Measurements from ENCODE around the gene GKN2.
A peak's percentile ranks its signal among the peaks of the same experiment; 100 is the strongest.

GKN2 gene

DNA sequence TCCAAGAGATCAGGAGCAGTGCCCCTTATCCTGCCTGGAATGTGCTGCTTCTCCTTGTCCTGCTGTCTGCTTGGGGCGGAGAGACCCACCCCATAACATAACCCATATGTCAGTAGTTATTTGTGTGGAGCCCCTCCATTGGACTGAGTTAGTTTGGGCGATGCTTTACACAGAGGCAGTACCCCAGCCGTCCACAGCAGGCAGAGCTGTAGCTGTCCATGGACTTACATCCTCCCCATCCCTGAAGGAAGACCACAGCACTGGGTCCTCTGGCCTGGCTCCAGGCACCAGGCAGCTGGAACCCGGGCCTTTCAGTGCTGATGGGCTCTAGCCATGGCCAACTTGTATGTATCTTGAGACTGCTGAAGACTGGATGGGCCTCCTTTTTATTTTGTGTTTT lies 20.3 kb downstream of the GKN2 start:
- Histone ChIP-seq H3K9me3 (no peaks in the 10 kb centered on the region), H3K36me3 (no peaks in the 10 kb centered on the region), H3K4me3 (ENCODE audit: low read depth in 1 of 2, low read length in 1 of 2) (no peak overlapping the region), H3K27ac (no peak overlapping the region), H3K4me1 (ENCODE audit: control insufficient read depth in 1 of 2, insufficient read depth in 1 of 2, low read depth in 1 of 2, low read length in 1 of 2) (peaks cover 0 to 5% of the 10 kb centered on the region in 2 experiments), H3K27me3 (no peaks in the 10 kb centered on the region)
- TF ChIP-seq, protein P1, sequence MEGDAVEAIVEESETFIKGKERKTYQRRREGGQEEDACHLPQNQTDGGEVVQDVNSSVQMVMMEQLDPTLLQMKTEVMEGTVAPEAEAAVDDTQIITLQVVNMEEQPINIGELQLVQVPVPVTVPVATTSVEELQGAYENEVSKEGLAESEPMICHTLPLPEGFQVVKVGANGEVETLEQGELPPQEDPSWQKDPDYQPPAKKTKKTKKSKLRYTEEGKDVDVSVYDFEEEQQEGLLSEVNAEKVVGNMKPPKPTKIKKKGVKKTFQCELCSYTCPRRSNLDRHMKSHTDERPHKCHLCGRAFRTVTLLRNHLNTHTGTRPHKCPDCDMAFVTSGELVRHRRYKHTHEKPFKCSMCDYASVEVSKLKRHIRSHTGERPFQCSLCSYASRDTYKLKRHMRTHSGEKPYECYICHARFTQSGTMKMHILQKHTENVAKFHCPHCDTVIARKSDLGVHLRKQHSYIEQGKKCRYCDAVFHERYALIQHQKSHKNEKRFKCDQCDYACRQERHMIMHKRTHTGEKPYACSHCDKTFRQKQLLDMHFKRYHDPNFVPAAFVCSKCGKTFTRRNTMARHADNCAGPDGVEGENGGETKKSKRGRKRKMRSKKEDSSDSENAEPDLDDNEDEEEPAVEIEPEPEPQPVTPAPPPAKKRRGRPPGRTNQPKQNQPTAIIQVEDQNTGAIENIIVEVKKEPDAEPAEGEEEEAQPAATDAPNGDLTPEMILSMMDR (IDR thresholded peaks at IDR 0.05): no peak

DNA sequence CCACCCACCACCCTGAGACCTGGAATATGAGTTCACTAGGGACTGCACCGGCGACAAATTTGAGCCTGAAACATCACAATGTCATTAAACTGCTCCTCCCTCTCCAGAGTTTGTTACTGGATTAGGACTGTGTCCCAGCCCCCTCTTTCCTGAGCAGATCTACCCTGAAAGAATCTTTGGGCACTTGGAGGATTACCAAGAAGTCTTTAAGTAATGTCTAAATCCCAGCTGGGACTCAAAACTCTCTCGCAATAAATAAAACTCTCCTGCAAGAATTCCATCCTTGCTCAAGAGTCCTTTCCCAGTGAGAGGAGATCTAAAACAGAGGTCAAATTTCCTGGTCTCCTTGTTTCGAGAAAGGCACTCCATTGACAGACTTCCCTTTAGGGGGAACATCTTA lies 20.9 kb downstream of the GKN2 start:
- H3K27me3 ChIP-seq: no peaks in the 10 kb centered on the region
- no peaks in the 10 kb centered on the region for H3K36me3 ChIP-seq
- H3K9me3 ChIP-seq: no peaks in the 10 kb centered on the region
- H3K27ac ChIP-seq: no peak overlapping the region
- no peak overlapping the region for H3K4me3 ChIP-seq (ENCODE audit: low read depth in 1 of 2, low read length in 1 of 2)
- TF ChIP-seq, protein P1 (IDR thresholded peaks at IDR 0.05): no peak
- H3K4me1 ChIP-seq (ENCODE audit: control insufficient read depth in 1 of 2, insufficient read depth in 1 of 2, low read depth in 1 of 2, low read length in 1 of 2): peaks cover 0 to 5% of the 10 kb centered on the region in 2 experiments

DNA sequence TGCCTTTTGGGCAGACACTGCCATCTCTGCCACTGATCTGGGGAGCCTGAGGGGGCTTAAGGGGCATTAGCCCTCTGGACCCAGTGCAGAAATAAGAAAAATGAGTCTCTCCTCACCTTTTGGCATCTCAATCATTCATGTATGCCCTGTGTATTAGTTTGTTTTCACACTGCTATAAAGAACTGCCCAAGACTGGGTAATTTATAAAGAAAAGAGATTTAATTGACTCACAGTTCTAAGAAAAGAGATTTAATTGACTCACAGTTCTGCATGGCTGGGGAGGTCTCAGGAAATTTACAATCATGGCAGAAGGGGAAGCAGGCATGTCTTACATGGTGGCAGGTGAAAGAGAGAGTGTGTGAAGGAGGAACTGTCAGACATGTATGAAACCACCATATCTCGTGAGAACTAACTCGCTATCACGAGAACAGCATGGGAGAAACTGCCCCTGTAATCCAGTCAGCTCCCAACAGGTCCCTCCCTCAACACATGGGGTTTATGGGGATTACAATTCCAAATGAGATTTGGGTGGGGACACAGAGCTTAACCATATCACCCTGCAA lies 21.5 kb downstream of the GKN2 start:
- Histone ChIP-seq H3K27ac (no peak overlapping the region), H3K27me3 (no peaks in the 10 kb centered on the region), H3K4me1 (ENCODE audit: control insufficient read depth in 1 of 2, insufficient read depth in 1 of 2, low read depth in 1 of 2, low read length in 1 of 2) (peaks cover 0 to 5% of the 10 kb centered on the region in 2 experiments), H3K4me3 (ENCODE audit: low read depth in 1 of 2, low read length in 1 of 2) (no peak overlapping the region), H3K9me3 (no peaks in the 10 kb centered on the region), H3K36me3 (no peaks in the 10 kb centered on the region)
- TF ChIP-seq, protein P1 (IDR thresholded peaks at IDR 0.05): no peak

DNA sequence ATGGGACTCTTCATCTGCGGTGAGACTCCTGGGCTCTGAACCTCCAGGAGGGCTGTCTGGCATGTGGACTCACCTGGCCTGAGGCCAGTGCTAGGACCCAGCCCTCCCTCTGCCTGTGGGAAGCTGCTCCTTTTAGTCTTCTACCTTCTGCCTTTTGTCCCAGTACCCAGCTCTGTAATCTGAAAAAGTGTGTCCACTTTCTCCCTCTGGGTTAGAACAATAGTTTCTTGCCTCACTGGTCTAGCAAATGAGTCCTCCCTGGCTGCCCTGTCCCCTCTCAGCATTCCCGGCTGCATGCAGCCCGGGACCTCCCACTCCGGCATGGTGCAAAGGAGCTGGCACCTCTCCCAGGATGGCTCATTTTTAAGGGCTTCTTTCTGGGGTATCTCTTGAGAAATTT lies 25.9 kb downstream of the GKN2 start:
- Histone ChIP-seq H3K9me3 (no peaks in the 10 kb centered on the region), H3K36me3 (no peaks in the 10 kb centered on the region), H3K27me3 (no peaks in the 10 kb centered on the region), H3K27ac (no peak overlapping the region), H3K4me3 (ENCODE audit: low read depth in 1 of 2, low read length in 1 of 2) (no peak overlapping the region), H3K4me1 (ENCODE audit: control insufficient read depth in 1 of 2, insufficient read depth in 1 of 2, low read depth in 1 of 2, low read length in 1 of 2) (no peaks in the 10 kb centered on the region)
- TF ChIP-seq, protein P1 (IDR thresholded peaks at IDR 0.05): no peak

DNA sequence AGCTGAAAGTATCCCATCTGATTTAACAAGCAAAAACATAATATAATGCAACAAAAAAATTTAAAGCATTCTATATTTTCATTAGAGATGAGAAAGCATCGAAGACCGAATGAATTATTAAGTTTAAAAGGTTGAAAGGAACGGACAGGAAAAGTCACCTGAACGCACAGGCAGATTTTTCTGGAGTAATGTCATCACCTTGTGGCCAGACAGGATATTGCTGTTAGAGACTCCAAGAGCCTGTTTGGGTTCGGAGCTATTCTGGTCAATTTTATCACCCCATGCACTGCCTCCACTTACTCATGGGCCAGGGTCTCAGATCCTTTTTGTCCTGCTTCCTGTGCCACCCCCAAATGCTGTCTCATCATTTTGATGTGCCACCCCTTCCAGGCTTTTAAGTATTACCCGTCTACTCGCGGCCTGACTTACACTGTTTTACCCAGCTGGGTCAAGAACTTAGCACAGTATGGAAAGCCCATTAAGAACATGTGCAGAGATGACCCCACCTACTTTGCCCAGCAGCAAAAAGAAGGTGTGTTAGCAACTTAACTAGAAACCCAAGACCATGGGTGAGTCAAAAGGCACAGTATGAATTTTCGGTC lies 27.3 kb downstream of the GKN2 start:
- TF ChIP-seq, protein P1 (IDR thresholded peaks at IDR 0.05): peak; percentile 72
- Histone ChIP-seq H3K9me3 (no peaks in the 10 kb centered on the region), H3K36me3 (no peaks in the 10 kb centered on the region), H3K27ac (no peak overlapping the region), H3K4me1 (ENCODE audit: control insufficient read depth in 1 of 2, insufficient read depth in 1 of 2, low read depth in 1 of 2, low read length in 1 of 2) (no peaks in the 10 kb centered on the region), H3K4me3 (ENCODE audit: low read depth in 1 of 2, low read length in 1 of 2) (no peak overlapping the region), H3K27me3 (no peaks in the 10 kb centered on the region)
